Right lobe of liver (tissue), 4 donors: Measurements from ENCODE around the gene SERPINH1.

Source experiments
- CTCF ChIP-seq, 4 donors: fragments of 200-600 bp in 3 of 4; fragments of 450-650 bp in 1 of 4; IDR thresholded peaks; one replicate each; pipeline versions ENCODE4 v1.5.1 to v1.8.0; 2016 to 2022; ENCODE audit warnings: antibody characterized with exemption in 4 of 4, mild to moderate bottlenecking in 2 of 4
- POLR2A ChIP-seq: fragments of 450-650 bp; IDR thresholded peaks from one replicate; pipeline ENCODE4 v1.6.1; 2017; ENCODE audit warnings: antibody characterized with exemption, mild to moderate bottlenecking
- donor health status: DM: no; HTN: no; CAD: no.
- donor health status: DM: no; HTN: no; CAD: no.
- donor health status: DM: no; HTN: yes; CAD: no.

GRCh38 chr11:75616281-75616680 is 54.2 kb downstream of the SERPINH1 start:
- no peak for TF ChIP-seq CTCF (IDR thresholded peaks at IDR 0.05)
- TF ChIP-seq POLR2A = no peak
